Hematopoietic multipotent progenitor cell treated with erythropoietin and hydrocortisone succinate and interleukin-3 and kit ligand, for 4 days (in vitro differentiated cells): Measurements from ENCODE around the gene CEBPB.

ENCODE experiments used
- DNase-seq: peaks from one replicate; pipeline ENCODE4 v3.0.0-alpha.2; 2015

CEBPB gene

DNA sequence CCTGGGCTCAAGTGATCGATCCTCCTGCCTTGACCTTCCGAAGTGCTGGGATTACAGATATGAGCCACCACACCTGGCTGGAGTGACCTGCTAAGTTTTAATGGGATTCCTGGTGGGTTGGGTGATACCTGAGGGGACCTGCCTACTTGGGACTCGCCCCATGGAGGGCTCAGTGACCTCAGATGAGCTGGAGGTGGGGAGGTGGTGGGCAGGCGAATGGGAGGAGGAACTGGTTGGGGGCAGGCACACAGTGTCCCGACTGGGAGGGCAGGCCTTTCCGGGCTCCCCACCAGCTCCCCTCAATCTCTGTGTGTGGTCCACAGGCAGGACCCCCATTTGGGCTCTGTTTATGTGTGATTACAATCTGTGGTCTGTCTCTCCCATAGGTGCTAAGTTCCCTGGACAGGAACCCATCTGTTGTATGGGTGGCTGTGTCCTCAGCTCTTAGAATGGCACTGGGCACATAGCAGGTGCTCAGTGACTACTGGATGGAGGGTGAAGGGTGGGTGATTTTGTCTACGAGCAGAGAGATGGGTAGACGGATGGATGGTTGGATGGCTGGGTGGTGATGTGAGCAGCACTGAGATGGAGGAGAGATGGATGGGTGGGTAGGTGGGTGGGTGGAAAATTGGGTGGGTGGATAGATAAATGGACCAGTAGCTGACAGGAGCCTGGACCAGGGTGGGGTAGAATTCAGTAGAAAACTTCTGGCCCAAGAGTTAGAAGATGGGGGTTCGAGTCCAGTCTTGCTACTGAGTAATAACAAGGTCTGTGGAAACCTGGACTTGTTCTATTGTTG, 23.8 kb downstream of the CEBPB start:
- no peak for DNase-seq

DNA sequence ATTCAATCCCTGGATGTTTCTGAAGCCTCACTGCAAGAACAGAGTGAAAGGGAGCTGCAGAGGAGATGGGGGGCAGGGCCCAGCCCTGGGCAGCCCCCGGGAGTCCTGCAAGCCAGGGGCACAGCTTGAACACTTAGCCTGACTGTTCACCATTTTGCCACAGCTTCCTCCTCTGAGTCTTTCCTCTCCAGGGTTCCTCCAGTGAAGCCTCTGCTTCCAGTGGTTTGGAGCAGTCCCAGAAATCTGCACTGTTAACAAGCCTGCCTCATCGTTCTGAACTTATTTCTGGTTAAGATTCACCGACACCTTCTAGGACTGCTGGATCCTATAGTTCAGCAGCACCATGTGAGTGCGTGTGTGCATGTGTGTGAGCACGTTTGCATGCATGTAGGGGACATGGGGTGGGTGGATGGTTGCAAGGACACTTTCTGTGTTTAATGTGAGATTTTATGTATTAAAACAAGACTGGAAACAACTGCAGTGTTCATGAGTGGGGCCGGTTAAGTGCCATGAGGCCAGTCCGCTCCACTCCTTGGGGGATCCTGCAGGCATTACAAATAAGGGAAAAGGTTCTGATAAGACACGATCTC, 24.6 kb downstream of the CEBPB start:
- DNase-seq: no peak

DNA sequence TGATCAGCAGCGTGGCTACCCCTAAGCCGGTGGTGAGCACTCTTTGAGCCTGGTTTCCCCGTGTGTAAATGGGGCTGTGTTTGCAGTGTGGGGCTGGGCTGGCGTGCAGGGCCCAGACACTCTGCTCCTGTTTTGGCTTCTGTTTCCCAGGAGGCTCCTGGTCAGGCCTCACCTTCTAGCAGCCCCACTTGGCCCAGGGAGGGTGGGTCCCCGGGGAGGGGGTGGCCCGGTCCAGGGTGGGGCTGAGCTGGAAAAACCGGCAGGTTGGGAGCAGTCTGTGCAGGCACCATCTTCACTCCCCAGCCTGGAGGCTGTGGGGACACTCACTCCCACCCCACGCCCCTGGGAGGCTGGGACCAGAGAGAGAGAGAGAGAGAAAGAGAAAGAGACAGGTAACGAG, 25.3 kb downstream of the CEBPB start:
- no peak for DNase-seq

DNA sequence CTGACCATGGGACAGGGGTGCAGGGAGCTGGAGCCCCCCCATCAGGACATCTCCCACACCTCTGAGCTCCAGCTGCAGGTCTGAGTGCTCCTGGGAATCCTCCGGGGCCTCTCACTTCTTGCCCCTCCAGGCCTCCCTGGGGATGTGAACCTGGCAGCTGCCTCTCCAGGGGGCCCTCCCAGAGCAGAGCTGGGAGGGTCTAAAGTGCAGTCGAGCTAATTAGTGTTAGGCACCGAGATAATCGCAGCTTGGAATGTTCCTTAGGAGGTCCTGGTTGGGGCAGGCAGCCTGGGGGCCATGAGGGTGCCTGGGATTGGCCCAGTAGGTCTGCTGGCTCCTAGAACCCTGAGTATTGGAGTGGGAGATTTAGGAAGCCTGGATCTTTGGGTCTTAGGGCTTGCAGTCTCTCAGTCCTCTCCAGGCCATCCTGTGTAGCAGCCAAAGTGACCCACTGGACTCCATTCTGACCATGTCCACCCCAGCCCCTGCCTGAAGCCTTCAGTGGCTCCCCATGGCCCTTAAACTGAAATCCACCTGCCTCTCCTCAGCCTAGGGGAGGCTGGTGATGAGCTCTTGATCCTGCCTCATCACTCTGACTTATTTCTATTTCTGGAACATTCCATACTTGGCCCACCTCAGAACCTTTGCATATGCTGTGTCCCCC, 26.0 kb downstream of the CEBPB start:
- no peak for DNase-seq

DNA sequence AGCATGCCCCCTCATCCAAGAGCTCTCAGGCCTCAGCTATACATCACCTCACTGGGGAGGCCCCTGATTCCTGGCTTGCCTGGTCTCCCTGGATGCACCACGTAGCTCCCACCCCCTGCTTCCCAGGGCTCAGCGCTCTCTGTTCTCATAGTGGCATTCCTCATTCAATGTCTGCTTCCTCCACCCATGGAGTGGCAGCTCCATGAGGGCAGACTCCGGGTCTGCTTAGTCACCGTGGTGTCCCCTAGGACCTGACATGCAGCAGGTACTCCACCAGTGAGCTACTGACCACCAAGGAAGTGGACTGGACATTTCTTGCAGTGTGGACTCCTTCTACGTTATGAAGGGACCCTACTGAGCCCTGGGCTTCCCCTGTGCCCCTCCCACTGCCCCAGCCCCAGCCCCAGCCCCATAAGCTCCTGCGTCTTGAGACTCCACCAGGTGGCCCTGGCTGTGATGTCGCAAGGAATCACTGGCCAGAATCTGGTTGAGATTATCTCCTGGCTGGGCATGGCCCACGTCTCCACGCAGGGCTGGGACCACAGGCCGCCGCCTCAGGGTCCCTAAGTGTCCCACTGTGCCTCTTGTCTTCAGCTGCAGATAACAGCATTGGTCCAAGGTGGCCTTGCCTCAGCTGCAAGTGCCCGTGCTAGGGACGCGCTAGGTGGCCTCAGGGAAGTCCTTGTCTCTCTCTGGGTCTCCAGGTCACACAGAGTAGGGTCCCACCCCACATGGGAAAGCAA, 26.7 kb downstream of the CEBPB start:
- no peak for DNase-seq

DNA sequence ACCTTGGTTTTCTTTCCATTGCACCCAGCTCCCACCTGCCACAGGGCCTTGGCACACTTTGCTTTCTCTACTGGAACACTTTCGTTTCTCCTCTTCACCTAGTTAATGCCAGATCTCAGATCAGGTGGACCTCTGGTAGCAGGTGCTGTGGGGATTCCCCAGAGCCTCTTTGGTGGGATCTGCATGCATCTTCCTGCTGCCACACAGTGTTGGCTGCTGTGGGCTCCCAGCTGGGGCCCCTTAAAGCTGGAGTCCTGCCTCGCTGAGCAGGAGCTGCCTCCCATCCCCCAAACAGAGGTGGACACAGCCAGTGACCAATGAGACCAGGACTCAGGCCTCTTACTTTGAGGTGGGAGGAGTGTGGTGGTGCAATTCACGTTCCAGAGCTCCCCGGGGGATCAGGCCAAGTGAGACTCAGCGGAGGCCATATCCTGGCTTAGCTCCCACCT, 28.4 kb downstream of the CEBPB start:
- no peak for DNase-seq

DNA sequence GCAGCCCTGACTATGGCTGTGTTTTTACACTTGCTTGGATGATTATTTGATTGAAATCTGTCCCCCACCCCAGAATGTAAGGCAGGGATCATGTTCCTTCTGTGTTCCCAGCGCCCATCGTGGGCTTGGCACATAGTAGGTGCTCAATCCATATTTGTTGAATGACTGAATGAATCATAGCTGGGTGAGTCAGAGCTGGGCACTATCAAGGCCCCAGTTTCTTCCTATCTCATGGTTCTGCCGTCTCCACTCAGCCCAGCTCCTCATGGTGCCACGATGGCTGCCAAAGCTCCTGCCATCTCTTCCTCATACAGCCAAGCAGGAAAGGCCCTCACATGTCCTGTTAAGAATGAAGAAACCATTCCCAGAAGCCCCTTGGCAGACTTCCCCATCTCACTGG, 29.0 kb downstream of the CEBPB start:
- DNase-seq: no peak

DNA sequence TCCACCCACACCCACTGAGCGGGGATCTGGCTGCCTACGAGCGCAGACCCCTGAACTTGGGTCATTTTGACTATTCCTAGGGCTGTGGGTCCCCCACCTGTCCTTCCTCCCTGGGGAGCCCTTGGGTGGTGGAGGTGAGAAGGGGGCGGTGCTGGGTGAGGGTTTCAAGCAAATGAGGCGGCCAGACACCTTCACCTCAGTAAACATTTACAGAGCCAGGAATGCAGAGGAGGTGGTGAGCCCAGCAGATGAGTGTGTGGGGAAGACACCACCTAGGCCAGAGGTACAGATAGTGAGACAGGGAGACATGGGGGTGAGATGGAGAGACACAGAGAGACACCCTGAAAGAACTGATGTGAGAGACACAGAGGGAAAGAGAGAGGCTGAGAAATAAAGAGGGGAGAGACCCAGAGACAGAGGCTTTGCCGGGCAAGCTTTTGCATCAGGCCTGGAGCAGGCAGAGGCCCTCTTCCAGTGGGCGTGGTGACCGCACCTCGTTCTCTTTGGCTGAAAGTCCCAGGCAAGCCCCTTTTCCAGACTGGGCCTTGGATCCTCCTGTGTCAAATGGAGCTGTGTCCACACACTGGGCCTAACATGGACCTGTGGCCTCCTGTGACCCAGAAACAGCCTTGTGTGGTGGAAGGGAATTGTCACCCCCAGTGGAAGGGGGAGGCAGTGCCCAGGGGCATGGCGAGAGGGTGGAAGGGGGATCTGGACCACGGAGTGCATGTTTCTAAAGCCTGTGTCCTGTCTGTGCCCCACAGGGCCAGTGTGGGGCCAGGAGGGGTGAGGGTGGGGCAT, 29.7 kb downstream of the CEBPB start:
- no peak for DNase-seq

DNA sequence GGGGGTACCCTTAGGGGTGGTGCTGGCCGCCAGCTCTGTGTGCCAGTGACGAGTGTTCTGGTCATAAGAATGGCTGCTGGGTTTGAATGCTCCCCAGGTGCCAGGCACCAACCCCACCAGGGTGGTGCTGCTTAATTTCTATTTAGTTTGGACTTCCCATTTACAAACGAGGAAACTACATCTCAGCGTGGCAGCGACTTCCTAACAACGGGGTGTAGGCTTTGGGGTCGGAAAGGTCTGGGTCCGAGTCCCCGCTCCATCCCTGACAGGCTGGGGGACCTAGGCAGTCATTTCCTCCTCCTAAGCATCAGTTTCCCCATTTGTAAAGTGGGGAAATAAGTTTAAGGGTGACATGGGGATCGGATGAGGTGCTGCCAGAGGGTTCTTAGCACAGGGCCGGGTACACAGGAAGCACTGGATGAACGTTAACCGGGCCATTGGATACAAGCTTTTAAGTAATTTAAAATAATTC, 30.3 kb downstream of the CEBPB start:
- no peak for DNase-seq

DNA sequence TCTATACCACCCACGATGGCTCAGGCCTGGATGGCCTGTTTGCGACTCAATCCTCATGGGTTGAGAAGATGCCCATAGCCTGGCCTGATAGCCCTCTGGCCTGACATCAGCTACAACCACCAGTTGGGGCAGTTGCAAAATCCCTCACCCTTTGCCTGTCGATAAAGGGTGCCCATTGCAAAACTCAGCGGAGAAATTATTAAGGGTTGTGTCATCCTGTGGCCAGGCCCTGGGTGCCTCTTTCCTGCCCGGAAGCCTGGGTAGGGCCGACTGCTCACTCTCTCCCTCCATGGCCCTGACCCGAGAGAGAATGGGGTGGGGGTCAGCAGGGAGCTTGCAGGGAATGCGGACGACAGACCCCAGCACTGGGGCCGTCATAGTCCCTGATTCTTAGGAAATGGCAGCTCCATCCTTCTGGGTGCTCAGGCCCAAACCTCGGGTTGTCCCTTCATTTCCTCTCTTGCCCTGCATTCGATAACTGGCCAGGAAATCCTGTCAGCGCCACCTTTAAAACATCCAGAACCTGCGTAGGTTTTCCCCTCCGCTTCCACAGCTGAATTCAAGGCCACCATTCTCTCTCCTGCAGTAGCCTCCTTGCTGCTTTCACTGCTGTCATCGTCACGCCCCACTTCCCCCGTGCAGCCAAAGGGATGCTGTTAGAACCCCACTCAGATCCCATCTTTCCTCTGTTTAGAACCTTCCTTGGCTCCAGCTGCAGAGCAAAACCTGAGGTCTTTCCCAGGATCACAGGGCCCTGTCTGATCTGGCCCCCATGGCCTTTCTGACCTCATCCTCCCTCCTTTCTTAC, 31.1 kb downstream of the CEBPB start:
- DNase-seq: peak; percentile 81

DNA sequence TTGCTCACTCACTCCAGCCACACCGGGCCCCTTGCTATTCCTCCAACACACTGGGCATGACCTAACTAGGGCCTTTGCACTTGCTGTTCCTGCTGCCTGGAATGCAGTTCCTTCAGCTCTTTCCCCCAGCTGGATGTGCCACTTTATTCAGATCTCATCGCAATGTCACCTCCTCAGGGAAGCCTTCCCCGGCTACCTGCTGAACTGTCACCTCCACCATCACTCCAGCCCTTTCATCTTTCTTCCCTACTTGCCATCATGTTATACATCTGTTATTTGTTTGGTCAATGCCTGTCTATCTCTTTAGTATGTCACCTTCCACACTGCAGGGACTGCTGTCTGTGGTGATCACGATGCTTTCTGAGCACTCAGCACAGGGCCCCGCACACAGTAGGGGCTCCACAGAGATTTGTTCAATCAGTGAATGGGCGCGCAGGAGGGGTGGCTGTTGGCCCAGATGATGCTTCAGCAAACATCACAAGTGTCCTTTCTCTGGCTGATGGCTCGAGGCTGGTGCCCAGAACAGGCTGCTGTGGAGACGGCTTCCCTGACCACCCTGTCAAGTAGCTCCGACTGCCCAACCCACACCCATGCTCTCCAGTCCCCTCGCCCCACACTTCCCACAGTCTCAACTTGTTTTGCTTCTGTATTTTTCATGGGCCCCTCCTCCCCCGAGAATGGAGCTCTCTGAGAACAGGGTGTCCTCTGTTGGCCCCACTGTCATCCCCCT, 31.8 kb downstream of the CEBPB start:
- peak; percentile 20 for DNase-seq

DNA sequence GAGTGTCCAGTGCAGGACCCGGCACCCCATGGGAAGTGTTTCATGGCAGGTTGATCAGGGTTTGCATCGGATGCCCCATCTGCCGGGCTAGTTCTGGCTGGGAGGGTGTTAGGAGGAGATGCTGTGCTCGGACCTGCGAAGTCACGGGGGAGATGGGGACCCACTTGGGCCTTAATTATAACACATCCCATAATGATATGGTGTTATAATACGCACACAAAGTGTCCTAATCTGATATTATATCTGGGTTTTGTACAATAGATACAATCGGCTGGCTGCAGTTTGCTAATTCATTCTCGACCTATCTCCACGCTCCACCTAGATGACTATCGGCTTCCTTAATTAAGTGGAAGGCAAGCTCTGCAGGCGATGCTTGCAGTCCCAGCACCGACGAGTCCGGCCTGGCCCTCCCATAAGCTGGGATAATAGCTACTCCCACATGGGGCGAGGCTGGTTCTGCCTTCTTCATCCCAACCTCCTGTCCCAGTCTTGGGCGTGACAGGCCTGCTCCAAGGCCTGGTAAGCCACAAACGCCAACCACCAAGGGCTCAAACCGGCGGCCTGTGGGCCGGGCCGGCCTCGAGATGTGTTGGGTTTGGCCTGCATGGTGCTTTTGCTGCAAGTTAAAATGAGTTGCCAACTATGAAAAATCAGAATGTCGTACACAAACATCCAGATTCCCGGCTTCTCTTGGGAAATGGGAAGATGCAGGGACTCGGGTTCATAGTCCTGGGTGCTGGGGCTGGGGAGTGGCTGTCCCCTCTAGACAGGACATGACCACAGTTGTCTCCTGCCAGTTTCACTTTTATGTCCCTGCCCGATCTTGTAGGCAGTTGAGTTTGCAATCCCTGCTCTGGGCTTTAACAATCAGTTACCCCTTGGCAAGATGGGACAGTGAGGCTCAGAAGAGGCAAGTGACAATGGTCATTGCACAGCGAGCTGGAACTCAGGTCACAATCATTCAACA, 32.7 kb downstream of the CEBPB start:
- peak; percentile 77 for DNase-seq

DNA sequence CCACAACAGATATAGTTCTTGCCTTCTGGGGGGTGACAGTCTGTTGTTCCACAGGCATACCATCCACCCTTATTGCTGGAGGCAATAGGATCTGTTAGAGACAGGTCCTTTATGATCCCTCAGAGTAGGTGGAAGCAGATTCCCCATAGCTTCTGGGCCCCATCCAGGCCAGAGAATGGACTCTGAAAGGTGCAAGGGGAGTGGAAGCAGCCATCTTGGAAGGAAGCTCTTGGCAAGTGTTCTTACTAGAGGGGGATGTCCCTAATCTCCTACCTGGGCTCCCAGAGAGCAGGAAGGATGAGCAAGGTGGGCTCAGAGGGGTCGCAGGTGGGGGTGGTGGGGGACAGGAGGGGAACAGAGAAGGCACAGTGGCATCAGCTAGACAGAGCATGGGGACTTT, 33.4 kb downstream of the CEBPB start:
- DNase-seq: no peak

DNA sequence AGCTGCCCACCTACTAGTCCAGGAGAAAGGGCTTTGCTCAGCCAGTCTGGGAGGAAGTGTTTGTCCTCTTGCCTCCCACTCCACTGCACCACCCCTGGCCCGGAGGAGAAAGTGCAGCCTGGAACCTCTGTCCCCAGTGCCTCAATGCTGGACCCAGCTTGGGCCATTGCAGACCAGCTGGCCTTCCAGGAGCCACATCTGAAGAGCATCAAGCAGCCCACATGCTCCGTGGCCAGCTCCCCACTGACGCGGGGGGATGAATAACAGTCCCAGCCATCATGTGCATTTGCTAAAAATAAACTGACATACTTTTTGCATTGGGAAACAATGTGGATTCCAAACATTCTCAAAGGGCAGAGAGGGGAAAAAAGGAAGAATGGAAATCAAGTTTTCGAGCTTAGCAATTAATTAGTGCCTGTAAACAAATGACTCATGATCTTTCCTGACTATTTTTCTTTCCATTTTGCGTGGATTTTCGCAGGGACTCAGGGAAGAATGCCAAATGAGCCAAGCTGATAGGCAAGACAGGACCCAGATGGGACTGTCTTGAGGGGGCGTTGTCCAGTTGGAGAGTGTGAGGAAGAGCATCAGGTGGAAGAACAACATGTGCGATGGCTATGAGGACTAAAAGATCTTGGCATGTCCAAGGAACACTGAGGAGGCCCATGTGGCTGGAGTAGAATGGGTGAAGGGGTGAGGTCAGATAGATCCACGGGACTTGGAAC, 34.1 kb downstream of the CEBPB start:
- peak; percentile 28 for DNase-seq

DNA sequence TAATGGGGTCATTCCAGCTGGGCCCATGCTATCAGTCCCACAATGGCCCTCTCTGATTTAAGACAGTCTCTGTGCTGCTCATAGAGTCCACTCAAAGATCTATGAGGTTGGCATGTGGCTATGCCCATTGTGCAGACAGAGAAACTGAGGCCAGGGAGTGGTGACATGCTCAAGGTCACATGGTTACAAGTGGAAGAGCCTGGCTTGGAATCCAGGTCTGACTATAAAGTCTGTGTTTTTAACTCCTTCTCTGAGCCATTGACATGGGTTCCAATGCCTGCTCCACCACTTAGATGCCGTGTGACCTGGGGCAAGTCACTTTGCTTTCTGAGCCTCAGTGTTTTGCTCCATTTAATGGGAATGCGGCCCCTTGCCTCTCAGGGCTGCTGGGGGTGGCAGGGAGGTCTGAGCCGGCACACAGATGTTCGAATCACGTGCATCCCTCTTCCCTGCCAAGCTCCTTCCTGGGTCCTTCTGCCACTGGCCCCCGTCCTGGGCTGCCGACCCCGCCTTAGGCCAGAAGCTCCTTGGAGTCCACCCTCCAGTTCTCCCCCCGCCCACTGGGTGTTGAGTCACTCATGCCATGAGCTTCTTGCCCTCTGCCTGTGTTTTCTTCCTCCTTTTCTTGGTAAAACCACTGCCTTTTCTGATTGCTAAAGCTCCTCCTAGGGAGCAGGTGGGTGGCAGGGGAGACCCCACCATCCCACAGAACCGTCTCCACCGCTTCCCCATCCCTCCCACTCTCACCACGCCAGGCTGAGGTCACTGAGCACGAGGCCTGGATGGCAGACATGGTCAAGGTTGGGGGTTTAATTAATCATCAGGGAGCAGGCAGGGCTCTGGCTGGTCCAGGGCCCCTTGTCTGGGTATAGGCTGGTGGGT, 35.7 kb downstream of the CEBPB start:
- peak; percentile 81 for DNase-seq

DNA sequence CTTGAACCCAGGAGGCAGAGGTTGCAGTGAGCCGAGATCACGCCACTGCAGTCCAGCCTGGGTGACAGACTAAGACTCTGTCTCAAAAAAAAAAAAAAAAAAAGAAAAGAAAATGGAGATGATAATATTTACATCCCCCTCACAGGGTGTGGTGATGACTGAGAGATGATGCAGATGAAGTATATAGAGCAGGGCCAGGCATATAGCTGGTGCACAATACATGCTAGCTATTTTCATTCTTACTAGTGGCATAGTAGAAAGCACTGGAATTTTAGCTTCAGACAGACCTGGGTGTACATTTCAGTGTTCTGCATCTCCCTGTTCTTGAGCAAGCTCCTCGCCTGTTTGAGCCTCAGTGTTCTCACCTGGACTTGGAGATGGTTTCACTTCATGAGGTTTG, 36.9 kb downstream of the CEBPB start:
- DNase-seq: no peak

DNA sequence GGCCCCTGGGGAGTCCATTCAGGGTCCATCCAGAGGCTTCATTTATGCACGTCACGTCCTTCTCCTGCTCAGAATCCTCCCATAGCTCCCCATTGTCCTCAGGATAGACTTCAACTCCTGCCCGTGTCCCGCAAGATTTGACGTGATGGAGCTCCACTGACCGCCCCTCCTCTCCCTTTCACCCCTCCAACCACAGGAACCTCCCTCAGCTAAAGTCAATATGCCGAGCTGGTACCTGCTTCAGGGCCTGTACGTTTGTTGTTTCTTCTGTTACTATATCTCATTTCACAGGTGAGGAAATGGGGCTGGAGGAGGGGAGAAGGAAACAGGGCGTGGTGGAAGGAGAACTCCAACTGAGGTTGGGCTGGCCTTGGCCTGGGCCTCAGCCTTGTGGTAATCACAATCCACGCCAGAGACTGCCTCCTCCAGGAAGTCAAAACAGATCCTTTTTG, 38.6 kb downstream of the CEBPB start:
- DNase-seq: no peak

DNA sequence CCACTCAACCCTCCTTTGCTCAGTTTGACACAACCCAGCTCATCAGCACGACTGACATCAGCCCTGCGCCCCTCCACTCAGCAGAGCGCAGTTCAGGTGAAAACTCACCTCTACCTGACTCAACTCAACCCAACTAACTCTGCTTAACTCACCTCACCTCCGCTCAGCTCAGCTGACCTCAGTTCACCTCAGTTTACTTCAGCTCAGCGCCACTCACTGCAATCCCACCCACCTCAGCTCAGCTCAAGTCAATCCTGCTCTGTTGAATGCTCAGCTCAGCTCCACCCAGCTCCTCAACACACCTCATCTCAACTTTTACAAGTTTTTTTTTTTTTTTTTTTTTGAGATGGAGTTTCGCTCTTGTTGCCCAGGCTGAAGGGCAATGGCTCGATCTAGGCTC, 39.6 kb downstream of the CEBPB start:
- DNase-seq: no peak
